GM21619 (cell line): ENCODE results near the gene CMSS1.

Experiments
- ATAC-seq: cut with Tn5 transposase; IDR thresholded peaks from one replicate; pipeline ENCODE4 v1.9.1; 2021; ENCODE audit not compliant: unreplicated experiment

CMSS1 gene

DNA sequence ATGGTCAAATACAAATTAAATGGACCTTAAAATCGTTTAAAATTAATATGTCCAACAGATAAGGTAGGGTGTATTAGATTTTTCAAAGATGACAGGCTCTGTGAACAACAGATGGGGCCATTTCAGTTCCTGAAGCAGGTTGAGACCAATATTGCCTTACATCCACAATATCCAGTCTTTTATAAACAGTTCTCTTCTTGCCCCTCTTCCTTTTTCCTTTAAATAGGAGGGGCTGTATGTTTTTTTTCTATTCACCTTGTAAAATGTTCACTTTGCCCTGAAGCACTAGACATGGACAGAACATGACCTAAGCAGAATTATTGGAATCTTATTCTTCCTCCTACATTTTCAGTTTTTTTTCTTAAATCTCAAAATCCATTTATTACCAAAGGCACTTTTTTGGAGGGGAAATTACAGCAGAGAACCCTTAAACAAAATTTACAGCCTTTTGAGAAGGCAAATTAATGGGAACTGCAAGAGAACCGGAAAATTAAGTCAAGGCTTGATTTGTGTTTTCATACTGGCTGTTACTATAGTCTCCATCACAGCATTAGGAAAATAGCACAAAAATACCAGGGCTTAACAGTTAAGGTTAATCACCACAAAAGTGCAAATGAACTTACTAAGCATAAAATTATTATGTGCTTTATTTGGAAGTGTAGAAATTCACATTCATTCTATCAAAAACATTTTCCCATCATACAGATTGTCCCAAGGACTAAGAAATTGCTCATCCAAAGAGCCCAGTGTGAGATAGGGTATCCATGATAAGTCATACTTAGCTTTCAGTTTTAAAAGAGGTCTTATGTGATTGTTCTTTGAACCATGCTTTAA, 55.8 kb downstream of the CMSS1 start:
- no peak for ATAC-seq

DNA sequence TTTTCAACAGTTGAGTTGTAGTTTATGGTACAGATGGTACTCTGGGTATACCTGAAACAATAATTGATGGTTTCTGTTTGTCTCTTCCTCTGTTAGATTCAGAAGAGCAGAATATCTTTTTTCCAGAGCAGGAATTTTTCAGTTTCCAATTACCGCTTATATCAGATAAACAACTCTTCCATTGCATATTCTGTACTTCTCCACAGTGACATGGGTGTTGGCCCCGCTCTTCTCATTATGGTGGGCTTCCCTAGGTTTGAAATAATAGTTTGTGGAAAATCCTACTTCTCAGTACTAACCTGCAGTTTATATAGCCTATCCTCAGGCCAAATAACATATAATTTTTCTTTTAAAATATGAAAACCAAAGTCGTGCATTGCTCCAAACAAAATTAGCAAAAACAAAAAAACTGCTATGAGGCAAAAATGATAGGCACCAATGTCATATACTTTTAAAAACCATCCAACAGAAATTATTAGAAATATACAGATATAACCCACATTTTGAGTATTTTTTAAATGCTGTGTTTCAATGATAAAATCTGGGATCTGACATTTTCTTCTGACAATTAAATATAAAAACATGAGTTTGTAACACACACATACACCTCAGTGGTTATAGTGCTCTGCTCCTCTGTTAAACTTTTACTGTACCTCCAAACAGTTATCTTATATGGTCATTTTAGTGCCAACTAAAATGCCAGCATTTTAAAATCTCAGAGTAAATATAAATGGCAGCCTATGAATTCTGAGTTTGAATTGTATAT, 56.8 kb downstream of the CMSS1 start:
- ATAC-seq = no peak

DNA sequence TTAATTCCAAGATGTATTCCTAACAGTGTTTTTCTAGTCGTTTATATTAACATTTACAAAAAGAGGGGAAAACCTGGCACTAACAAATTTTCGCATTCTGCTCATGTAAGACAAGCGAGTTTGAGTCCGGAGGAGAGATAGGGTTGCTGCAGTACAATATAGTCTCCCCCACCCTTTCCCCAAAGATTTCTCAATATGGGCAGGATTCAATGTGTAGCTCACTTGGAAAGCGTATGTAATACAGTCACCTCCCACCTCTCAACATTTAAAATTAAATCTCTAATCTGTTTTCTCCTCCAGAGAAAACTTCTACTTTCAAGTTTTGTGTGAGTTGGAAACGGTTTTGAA, 57.9 kb downstream of the CMSS1 start:
- no peak for ATAC-seq

DNA sequence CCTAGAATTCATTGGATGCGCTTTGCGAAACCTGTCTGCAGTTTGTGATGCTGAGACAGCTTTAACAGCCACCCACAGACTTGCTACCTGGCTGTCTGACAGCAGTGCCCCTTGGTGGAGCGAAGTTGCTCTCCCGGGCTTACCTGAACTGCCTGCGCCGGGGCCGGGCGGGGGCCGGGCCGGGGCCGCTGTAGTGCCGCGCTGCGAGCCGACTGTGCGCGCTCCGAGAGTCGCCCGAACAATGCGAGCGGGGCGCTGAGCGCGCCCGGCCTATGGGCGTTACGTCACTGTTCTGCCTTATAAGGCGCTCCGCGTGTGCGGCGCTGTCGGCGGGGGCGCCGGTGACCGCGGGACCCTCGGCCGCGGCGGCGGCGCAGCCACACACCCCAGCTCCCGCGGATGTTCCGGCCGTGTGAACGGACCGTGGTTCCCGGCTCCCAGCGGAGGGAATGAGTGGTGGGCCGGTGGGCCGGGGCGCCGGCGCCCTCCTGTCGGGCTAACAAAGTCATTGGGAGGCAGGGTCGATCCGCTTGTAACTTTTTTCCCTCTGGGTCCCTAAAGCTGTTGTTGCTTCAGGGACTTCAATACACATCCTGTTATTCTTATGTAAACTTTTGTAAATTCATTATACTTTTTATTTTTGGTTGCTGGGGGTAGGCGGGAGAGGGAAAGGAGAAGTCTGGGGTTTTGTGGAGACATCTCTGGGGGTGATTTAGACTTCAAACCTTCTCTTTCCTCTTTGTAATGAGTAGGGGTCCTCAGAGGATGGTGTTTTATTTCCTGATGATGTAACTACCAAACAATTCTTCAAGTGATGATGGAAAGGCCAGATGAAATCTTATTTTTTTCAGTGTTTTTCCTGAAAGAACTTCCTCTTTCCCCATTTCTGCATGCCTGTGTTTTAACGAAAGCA, 58.5 kb downstream of the CMSS1 start:
- peak; percentile 78 for ATAC-seq

DNA sequence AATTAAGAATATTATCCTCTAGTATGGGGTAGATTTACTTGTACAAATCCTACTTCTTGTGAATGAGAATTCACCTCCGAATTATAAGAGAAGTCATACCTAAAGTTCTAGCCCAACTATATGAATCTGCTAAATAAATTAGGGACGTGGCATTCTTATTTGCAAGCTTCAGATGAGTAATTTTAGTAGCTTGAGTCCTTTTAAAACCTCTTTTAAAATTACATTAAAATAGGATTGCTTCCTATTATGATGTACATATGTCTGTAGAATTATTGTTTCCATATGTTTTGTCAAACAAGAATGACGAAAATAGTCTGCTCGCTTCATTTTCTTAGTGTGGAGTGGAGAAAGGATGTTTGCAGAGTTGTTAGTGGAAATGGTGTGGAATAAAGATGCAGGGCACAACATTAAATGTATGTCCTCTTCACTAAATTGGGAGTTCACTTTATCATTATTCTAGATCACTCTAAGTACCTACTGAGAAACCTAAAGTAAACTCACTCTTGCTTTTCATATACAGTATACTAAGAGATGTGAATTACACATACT, 59.4 kb downstream of the CMSS1 start:
- ATAC-seq = no peak

DNA sequence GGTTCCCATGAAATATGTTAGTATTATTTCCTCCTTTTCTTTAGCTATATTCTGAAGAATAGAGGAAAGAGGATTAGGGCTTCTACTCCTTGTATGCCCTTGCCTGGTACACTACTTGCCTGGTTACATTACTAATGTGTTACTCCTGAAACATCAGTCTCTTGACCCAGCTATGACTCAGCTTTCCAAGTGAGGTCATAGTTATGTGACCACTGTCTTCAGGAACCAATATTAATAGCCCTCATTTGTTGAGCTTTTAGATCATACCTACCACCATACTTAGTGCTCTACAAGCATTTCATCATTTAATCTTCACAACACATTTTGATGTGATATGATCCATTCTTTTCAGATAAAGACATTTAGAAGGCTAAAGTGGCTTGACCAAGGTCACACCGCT, 60.3 kb downstream of the CMSS1 start:
- ATAC-seq = no peak

DNA sequence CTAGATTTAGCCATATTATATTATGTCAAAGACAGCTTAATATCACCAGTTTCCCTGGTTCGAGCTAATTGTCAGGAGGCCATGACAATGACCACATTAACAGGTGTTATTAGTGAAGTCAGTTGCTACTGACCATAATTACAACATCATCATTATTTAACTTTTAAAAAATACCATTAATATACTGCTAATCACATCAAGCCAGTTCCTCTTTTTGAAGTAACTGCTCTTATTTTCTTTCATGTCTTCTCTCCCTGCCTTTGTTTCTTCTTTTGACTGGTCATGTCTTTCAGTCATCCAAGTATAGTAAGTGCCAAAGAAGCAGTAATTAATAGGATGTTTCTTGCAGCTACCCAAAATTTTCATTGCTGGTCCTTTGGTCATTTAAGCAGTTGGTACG, 61.6 kb downstream of the CMSS1 start:
- ATAC-seq = no peak

DNA sequence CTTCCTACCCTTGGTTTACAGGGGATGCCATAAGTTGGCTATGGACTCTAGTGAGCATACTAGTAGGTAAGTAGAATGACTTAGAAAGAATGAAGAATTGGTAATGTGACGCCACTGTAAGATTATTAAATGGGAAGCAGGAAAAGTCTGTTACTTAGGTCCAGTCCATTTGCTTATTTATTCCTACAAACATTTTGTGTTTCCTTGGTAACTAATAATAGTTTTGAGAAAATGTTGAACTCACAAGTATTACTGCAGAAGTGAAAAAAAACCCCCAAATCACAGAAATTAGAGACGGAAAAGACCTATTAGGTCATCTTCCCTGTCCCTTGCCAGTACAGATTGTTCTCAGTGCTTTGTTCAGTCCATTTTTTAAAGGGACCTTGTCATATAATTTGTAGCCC, 63.5 kb downstream of the CMSS1 start:
- ATAC-seq = no peak

DNA sequence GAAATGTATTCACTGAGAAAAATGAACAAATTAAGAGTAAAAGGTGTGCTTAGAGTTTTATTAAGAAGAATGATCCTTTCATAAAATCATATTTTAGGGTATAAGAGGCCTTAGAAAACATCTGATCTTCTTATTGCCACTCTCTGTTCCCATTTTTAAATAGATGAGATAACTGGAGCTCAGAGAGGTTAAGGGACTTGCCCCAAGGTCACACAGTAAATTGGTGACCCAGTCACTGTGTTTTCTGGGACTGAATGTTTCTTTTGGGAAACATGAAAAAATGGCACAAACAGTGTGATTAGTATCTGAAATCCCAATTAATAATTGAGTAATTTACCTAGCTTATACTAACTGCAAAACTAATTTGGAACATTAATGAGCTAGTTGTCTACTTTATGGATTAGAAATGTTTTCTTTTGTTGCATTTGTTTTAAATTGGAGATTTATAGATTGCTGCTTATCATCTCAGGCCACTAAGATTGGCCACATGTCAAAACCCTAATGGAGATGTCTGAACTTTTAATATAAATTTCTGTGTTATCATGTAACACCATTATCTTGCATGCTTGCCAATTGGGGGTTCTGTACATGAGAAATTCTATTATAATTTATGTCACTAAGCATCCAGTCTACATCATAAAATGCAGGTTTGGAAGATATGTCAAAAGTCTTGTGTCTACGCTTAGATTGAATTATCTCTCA, 64.9 kb downstream of the CMSS1 start:
- ATAC-seq = no peak

DNA sequence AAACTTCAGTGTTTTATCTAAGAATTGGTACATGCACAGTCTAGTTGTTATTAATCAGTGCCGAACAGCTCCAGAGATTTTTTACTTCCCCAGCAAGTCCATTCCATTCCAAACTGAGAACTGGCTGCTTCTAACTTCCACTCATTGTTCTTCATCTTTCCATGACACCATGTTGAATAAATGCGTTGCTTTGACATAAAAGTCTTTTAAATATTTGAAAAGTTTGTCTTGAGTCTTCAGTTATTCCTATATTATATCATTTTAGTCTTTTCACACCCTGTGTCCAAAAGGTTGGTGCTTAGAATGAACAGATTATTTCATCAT, 65.4 kb downstream of the CMSS1 start:
- no peak for ATAC-seq

DNA sequence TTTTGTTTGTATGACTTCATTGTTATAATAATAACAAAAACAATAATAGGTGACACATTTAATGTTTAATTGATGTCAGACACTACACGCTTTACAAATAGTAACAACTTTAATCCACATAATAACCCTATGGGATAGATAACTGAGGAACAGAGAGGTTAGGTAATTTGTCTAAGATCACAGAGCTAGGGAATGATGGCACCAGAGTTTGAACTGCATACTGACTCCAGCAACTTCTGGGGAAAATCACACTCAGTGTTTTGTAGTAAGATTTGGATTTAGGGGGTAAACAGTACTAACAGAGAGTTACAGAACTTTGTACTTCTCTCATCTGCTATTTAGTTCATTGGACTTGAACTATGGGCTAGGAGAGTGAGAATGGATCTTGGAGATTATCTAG, 66.0 kb downstream of the CMSS1 start:
- ATAC-seq = no peak

DNA sequence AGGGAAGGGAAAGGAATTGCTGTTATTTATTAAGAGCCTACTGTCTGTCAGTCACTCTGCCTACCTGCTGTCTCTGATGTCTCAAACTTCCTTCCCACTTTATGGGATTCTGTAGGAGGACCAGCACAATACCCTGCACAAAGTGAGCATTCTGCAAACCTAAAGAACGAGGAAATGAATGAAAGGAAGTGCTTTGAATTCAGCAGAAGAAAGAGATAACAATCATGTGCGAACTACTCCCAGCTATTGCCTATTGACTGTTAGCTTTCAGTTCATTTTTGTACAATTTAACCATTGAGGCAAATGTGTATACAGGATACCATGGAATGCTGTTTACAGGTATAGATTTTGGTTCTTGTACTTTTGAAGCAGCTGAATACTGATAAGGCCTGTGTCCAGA, 66.8 kb downstream of the CMSS1 start:
- ATAC-seq = no peak

DNA sequence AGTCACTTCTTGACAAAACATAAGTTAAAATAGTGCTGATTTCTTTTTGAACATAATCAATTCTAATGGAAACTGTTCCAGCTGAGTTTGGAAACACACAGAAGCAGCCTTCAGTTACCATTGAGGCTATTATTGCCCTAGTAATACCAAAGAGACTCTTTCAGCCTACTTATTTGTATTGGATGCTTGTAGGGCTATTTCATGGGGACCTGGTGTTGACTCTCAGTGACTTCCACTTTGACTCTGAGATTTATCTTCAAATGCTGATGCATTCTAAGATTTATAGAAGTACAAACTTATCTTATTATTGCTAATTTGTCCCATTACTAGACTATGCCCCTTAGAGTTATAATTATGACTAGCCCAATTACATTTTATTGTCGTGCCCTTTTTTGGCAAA, 67.4 kb downstream of the CMSS1 start:
- no peak for ATAC-seq

DNA sequence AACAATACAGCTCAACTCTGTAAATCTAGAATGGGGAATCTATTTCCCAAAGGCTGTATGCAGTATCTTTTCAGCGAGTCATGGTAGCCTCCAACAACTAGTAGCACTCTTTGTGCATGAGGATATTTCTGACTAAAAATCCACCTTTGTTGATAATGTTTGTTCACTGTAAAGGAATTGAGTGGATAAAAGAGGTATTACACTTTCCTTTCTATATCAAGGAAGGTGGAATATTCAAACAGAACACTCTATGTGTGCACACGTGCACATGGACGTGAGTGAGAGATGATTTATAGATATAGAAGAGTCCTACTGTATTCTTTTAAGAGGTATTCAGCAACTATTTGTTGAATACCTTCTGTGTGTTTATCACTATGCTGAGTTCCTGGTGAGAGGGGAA, 68.2 kb downstream of the CMSS1 start:
- ATAC-seq = no peak

DNA sequence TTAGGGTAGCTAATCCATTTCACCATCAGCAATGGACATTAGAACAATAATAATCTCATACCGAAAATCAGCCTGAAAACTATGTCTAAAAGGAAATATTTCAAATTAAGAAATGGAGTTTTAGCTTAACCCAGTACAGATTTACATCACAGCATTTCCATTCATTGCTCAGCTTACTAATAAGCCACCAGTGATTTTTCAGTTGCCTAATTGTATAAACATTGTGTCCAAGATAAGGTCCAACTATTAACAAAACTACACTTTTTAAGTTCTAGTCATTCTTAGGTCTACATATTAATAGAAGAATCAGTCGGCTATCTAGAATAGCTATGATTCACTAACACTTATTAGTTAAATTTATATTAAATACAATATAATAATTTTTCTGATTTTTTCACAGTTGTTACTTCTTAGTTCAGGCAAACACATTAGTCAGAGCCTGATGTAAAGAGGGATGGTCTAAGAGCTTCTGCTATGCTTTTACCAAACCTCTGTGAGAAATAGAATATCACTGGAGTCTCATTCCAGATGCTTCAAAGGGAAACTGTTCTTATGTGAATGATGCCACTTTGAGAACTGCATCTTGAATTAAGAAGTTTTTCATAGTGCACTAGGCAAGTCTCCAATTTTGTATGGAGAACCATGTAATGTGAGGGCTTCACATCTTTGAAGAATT, 74.1 kb downstream of the CMSS1 start:
- ATAC-seq = no peak

DNA sequence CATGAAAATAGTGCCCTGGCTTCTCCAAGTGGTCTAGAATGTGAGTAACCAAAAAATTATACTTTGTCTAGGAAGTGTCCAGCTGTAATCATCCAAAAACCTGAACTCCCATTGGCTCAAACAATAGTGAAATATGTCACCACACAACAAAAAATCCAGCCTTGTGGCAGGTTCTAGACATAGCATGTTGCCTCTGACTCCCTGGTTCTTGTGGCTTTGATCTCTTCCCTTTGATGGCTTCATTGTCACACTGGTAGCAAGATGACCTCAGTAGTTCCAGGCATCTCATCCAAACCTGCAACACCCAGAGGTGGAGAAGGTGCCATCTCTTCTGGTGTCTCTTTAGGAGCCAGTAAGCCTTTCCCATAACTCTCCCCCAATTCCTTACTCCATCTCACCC, 74.7 kb downstream of the CMSS1 start:
- no peak for ATAC-seq

DNA sequence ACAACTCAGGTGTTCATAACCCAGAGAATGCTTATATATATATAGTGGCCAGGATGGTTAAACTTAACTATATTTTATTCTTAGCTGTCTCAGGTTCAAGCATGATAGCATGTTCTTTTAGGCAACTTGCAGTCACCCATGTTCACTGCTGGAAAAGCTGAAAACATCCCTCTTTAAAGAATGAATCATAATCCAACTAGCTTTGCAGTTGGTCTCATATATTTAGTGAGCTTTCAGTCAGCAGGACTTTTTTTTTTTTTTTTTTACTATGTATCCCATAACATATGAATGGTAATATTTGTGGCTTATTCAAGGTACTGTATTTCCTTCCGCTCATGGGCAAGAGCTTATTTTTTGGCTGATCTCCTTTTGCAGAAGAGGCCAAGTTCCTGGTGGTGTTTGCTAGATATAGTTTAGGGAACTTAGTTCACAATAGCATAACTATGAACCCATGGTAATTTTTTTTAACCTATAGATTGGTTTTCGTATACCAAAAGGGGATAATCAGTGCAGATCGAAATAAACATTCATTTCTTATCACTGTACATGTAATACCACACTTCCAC, 77.6 kb downstream of the CMSS1 start:
- no peak for ATAC-seq

DNA sequence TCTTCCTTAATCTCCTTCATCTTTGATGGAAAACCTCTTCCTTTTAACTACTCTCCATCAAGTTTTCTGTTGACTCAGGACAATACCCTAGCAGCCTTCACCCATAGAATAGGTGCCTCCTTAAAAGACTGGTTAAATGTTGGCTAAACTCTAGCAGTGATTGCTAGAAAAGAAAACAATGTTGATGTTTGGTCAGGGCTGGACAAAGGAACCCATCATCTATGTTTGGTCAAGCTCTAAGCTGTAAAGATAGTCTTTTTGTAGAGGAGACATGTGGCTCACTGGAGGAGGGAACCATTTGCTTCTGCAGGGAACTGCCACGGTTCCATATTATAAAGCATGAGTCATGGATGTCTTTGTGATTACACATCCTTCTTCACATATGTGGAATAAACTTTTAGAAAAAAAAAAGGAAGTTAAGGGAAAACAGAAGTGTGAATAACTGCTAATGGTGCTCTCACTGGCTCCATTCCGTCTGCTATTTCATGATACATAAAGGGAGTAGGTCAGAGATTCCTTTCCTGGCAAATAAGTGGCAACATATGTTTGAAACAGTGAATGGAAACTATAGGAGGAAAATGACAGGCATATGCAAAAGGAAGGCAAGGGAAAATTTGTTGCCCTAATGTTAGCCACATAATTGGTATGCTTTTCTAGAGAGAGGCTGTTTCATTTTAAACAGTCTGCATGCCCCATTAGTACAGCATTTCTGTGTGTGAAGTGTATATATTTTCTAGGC, 78.2 kb downstream of the CMSS1 start:
- ATAC-seq = no peak

DNA sequence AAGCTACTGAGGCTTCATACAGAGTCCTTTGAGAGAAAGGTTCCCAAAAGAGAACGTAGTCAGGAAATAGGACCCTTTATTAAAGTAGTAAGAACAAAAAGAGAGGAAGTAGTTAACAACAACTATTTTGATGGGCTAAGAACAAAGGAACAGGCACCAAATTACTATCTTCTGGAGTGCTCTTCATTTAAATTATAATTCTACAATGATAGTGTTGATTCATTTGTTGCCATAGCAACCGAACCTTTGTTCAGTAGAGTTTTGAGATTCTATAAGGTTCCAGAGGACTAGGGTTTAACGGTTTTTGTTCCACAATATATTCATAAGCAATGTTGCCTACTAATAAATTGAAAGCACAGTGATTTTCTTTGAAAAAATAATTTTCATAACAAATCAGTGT, 78.8 kb downstream of the CMSS1 start:
- no peak for ATAC-seq
